MCF 10A (cell line): ENCODE measurements around the gene NME5. TPM values are rescaled to one million over a fixed set of nuclear protein-coding genes. Genes with fewer than 3 reads are reported as not detected.

ENCODE experiments used
- BruUV-seq: library from RNA; stranded (reverse); fragments of 400-500 nt; replicated peaks from 2 replicates; lab custom pipeline; 2021; lab: Mats Ljungman, UMichigan
- CTCF ChIA-PET: fragments of 300-600 bp; sonication (Branson Sonifier 250); formaldehyde crosslinking; extraction: SDS; loops from one replicate; lab custom pipeline; 2021; ENCODE audit warnings: antibody characterized with exemption, inconsistent platforms; lab: Yijun Ruan, JAX
- POLR2A ChIA-PET: fragments of 300-600, 350-650 bp; sonication (Branson Sonifier 250); formaldehyde crosslinking; extraction: SDS; loops from one replicate; lab custom pipeline; 2020; ENCODE audit warnings: antibody characterized with exemption, inconsistent platforms; lab: Yijun Ruan, JAX
- DNase-seq: peaks from one replicate; pipeline ENCODE4 v3.0.0-alpha.2; 2018; ENCODE audit not compliant: unreplicated experiment
- H3K27ac Mint-ChIP-seq: one replicate; pipeline ENCODE4 v1.8.0; 2022; ENCODE audit warnings: mild to moderate bottlenecking, low read depth, mixed read lengths; ENCODE audit not compliant: unreplicated experiment
- H3K27me3 Mint-ChIP-seq: one replicate; pipeline ENCODE4 v1.8.0; 2022; ENCODE audit warnings: mixed read lengths; ENCODE audit not compliant: insufficient read depth, unreplicated experiment
- H3K36me3 Mint-ChIP-seq: one replicate; pipeline ENCODE4 v1.8.0; 2022; ENCODE audit warnings: mild to moderate bottlenecking, moderate library complexity, mixed read lengths; ENCODE audit not compliant: insufficient read depth, unreplicated experiment
- H3K4me1 Mint-ChIP-seq: one replicate; pipeline ENCODE4 v1.8.0; 2022; ENCODE audit warnings: mixed read lengths; ENCODE audit not compliant: insufficient read depth, unreplicated experiment
- H3K4me3 Mint-ChIP-seq: one replicate; pipeline ENCODE4 v1.8.0; 2022; ENCODE audit warnings: mild to moderate bottlenecking, moderate library complexity, mixed read lengths; ENCODE audit not compliant: unreplicated experiment
- H3K9me3 Mint-ChIP-seq: one replicate; pipeline ENCODE4 v1.8.0; 2022; ENCODE audit warnings: mixed read lengths; ENCODE audit not compliant: unreplicated experiment
- CTCF ChIP-seq: fragments of 200-600 bp; IDR thresholded peaks from one replicate; pipeline ENCODE4 v1.8.0; 2022; ENCODE audit warnings: antibody characterized with exemption, mild to moderate bottlenecking; ENCODE audit not compliant: unreplicated experiment
- intact Hi-C: fragments of 100-400 bp; cut with micrococcal nuclease; formaldehyde crosslinking; loops from 2 replicates; pipeline ENCODE4 v1.14.1; 2022
- total RNA-seq: library from RNA; stranded (reverse); gene quantifications from 2 replicates; pipeline ENCODE4 v1.2.3, GENCODE V29; 2022

NME5 gene
- total RNA-seq, 1 experiment from 2014 or later, result not detected

- Mint-ChIP-seq H3K27me3 (no peaks in the 10 kb centered on the region), H3K36me3 (no peaks in the 10 kb centered on the region), H3K9me3 (no peaks in the 10 kb centered on the region), H3K4me3 (no peak overlapping the region), H3K27ac (no peak overlapping the region), H3K4me1 (no peaks in the 10 kb centered on the region)
- no peak for DNase-seq
- no peak for TF ChIP-seq CTCF
- ChIA-PET POLR2A (interaction anchor here (1.3 to 2.1 kb wide), 4 partner anchors 9 to 107 kb away, joined by 3 to 8 read pairs (median 4); partner anchors contain the start of genes BRD8, FAM13B and WNT8A), CTCF (interaction anchor here (0.6 to 7.3 kb wide), 10 partner anchors 10 to 496 kb away, joined by 3 to 46 read pairs (median 3); no protein-coding TSS in a partner anchor)
- intact Hi-C loops, result no loop called here
- BruUV-seq, result no TSS peak
Measured at GRCh38 chr5:138139781-138140090, 508 bp upstream of the NME5 start.

- Mint-ChIP-seq H3K27ac (no peak overlapping the region), H3K27me3 (peaks cover 18% of the 10 kb centered on the region), H3K4me1 (peaks cover 5% of the 10 kb centered on the region), H3K9me3 (no peaks in the 10 kb centered on the region), H3K4me3 (peak overlapping the region; percentile 61), H3K36me3 (no peaks in the 10 kb centered on the region)
- POLR2A ChIA-PET, result interaction anchor here (0.8 to 2.4 kb wide), 5 partner anchors 55 to 378 kb away, joined by 3 to 11 read pairs (median 6); partner anchors contain the start of gene HNRNPA0
- DNase-seq, result no peak
- intact Hi-C loops, result no loop called here
- CTCF ChIA-PET, result interaction anchor here (0.5 to 8.1 kb wide), 35 partner anchors 8 to 1316 kb away, joined by 3 to 199 read pairs (median 5); partner anchors contain the start of gene FAM13B
- no peak for TF ChIP-seq CTCF
- no TSS peak for BruUV-seq
Measured at GRCh38 chr5:138132543-138132942, 6.7 kb downstream of the NME5 start.

GRCh38 chr5:138129347-138129746 is 9.9 kb downstream of the NME5 start:
- ChIA-PET CTCF (interaction anchor here (0.6 to 8.1 kb wide), 14 partner anchors 12 to 500 kb away, joined by 3 to 199 read pairs (median 3); no protein-coding TSS in a partner anchor), POLR2A (interaction anchor here (0.6 kb wide), 1 partner anchor 885 kb away, joined by 3 read pairs; no protein-coding TSS in a partner anchor)
- Mint-ChIP-seq H3K27me3 (peaks cover 24% of the 10 kb centered on the region), H3K36me3 (no peaks in the 10 kb centered on the region), H3K9me3 (no peaks in the 10 kb centered on the region), H3K4me3 (no peak overlapping the region), H3K27ac (no peak overlapping the region), H3K4me1 (peaks cover 5% of the 10 kb centered on the region)
- intact Hi-C loops, result no loop called here
- no TSS peak for BruUV-seq
- no peak for DNase-seq
- TF ChIP-seq CTCF, result no peak

GRCh38 chr5:138128334-138128733 is 10.9 kb downstream of the NME5 start:
- intact Hi-C loops, result no loop called here
- no TSS peak for BruUV-seq
- DNase-seq, result no peak
- no peaks in the 10 kb centered on the region for H3K36me3 Mint-ChIP-seq
- CTCF ChIA-PET, result interaction anchor here (0.6 to 8.1 kb wide), 5 partner anchors 13 to 499 kb away, joined by 3 to 199 read pairs (median 12); no protein-coding TSS in a partner anchor
- no peak overlapping the region for H3K4me3 Mint-ChIP-seq
- H3K27ac Mint-ChIP-seq, result no peak overlapping the region
- H3K9me3 Mint-ChIP-seq, result no peaks in the 10 kb centered on the region
- POLR2A ChIA-PET, result no interaction called here
- peaks cover under 1% of the 10 kb centered on the region for H3K4me1 Mint-ChIP-seq
- peaks cover 24% of the 10 kb centered on the region for H3K27me3 Mint-ChIP-seq
- no peak for TF ChIP-seq CTCF
